H1 (cell line): ENCODE measurements around the gene C3orf20. TPM values are rescaled to one million over a fixed set of nuclear protein-coding genes. Genes with fewer than 3 reads are reported as not detected.

Experiments used
- CTCF ChIA-PET: fragments of 300-600 bp; sonication (Branson Sonifier 250); formaldehyde crosslinking; loops from one replicate; lab custom pipeline; 2021; ENCODE audit not compliant: partially characterized antibody; lab: Charles Lee
- POLR2A ChIA-PET: fragments of 300-600 bp; sonication (Branson Sonifier 250); formaldehyde crosslinking; loops from one replicate; lab custom pipeline; 2021; ENCODE audit warnings: inconsistent platforms; ENCODE audit not compliant: partially characterized antibody; lab: Charles Lee
- DNase-seq, 2 experiments: peaks; one replicate each; pipeline versions ENCODE4 v3.0.0 to v3.0.0-alpha.2; 2010 to 2022; ENCODE audit warnings: low spot score in 2 of 2, low read depth in 1 of 2, mixed read lengths in 1 of 2
- FAIRE-seq: peaks from 2 replicates; lab custom pipeline; 2011; peaks lifted over from hg19 to GRCh38; lab: Jason Lieb, UNC
- H2AFZ ChIP-seq: 2 replicates; pipeline ENCODE4 v1.8.1; 2012; ENCODE audit warnings: low read length, inconsistent platforms
- H2AK5ac ChIP-seq: 2 replicates; pipeline ENCODE4 v1.6.1; 2013; ENCODE audit warnings: low read depth, low read length
- H2BK120ac ChIP-seq: replicated peaks from 2 replicates; pipeline ENCODE3; 2013; ENCODE audit warnings: low read depth, low read length, inconsistent platforms
- H2BK12ac ChIP-seq: 2 replicates; pipeline ENCODE4 v1.6.1; 2013; ENCODE audit warnings: low read depth, low read length
- H2BK15ac ChIP-seq: 2 replicates; pipeline ENCODE4 v1.6.1; 2013; ENCODE audit warnings: low read length
- H2BK20ac ChIP-seq: 2 replicates; pipeline ENCODE4 v1.6.1; 2013; ENCODE audit warnings: low read length
- H2BK5ac ChIP-seq: 2 replicates; pipeline ENCODE4 v1.6.1; 2013; ENCODE audit warnings: low read depth, low read length
- H3K14ac ChIP-seq: 2 replicates; pipeline ENCODE4 v1.6.1; 2013; ENCODE audit warnings: inconsistent platforms; ENCODE audit not compliant: insufficient read length
- H3K18ac ChIP-seq: 2 replicates; pipeline ENCODE4 v1.6.1; 2013; ENCODE audit warnings: low read length; ENCODE audit errors: extremely low read depth
- H3K23ac ChIP-seq: 2 replicates; pipeline ENCODE4 v1.6.1; 2013; ENCODE audit warnings: inconsistent platforms; ENCODE audit not compliant: insufficient read length
- H3K23me2 ChIP-seq: 2 replicates; pipeline ENCODE4 v1.6.1; 2013; ENCODE audit warnings: low read depth, low read length
- H3K27ac ChIP-seq: 2 replicates; pipeline ENCODE4 v1.6.1; 2011; ENCODE audit warnings: low read depth, low read length, inconsistent platforms
- H3K27me3 ChIP-seq, 4 experiments: replicated peaks in 1 of 4; 1 replicate in 1 of 4; 2 replicates in 3 of 4; pipeline versions ENCODE4 v1.6.1 to v1.8.1; 2011 to 2013; ENCODE audit warnings: low read length in 3 of 4, mild to moderate bottlenecking in 3 of 4, inconsistent platforms in 2 of 4, mixed read lengths in 2 of 4, moderate library complexity in 1 of 4; ENCODE audit not compliant: control insufficient read depth in 3 of 4, insufficient read depth in 3 of 4; ENCODE audit errors: extremely low read depth in 1 of 4
- H3K36me3 ChIP-seq, 4 experiments: 2 replicates each; pipeline versions ENCODE4 v1.6.1 to v1.8.1; 2011 to 2013; ENCODE audit warnings: mild to moderate bottlenecking in 4 of 4, low read length in 3 of 4, moderate library complexity in 2 of 4, control low read depth in 1 of 4, inconsistent platforms in 1 of 4; ENCODE audit not compliant: insufficient read depth in 4 of 4, control insufficient read depth in 2 of 4
- H3K4ac ChIP-seq: replicated peaks from 2 replicates; pipeline ENCODE3; 2013; ENCODE audit warnings: low read length, low read depth, mixed read lengths, inconsistent platforms; ENCODE audit not compliant: insufficient read length
- H3K4me1 ChIP-seq, 4 experiments: replicated peaks in 1 of 4; 1 replicate in 1 of 4; 2 replicates in 3 of 4; pipeline versions ENCODE4 v1.6.1 to v1.8.1; 2011 to 2013; ENCODE audit warnings: low read length in 3 of 4, inconsistent platforms in 2 of 4, mixed read lengths in 1 of 4; ENCODE audit not compliant: insufficient read depth in 4 of 4, control insufficient read depth in 3 of 4
- H3K4me2 ChIP-seq, 2 experiments: 2 replicates each; pipeline versions ENCODE4 v1.6.1 to v1.8.1; 2011 to 2013; ENCODE audit warnings: low read depth in 2 of 2, low read length in 2 of 2, control low read depth in 1 of 2, inconsistent platforms in 1 of 2, mild to moderate bottlenecking in 1 of 2; ENCODE audit not compliant: insufficient read depth in 1 of 2
- H3K4me3 ChIP-seq, 4 experiments: fragments of 200-600, 300-600 bp in 1 of 4; sonication (generic), shearing (Covaris generic), sonication (Bioruptor Twin) in 1 of 4; 2 replicates each; pipeline versions ENCODE4 v1.5.1 to v1.8.1; 2011 to 2016; ENCODE audit warnings: low read length in 4 of 4, low read depth in 3 of 4, control low read depth in 2 of 4, inconsistent platforms in 2 of 4, mild to moderate bottlenecking in 2 of 4, mixed read lengths in 1 of 4, moderate library complexity in 1 of 4; ENCODE audit not compliant: insufficient read depth in 2 of 4; ENCODE audit errors: extremely low read depth in 1 of 4
- H3K56ac ChIP-seq: replicated peaks from 2 replicates; pipeline ENCODE3; 2013; ENCODE audit warnings: low read depth, mild to moderate bottlenecking, mixed read lengths, low read length, inconsistent platforms; ENCODE audit not compliant: insufficient read length
- H3K79me1 ChIP-seq: 2 replicates; pipeline ENCODE4 v1.6.1; 2013; ENCODE audit warnings: low read depth, low read length, control low read depth
- H3K79me2 ChIP-seq, 2 experiments: 2 replicates each; pipeline versions ENCODE4 v1.6.1 to v1.8.1; 2012 to 2013; ENCODE audit warnings: low read length in 2 of 2, mild to moderate bottlenecking in 2 of 2, inconsistent platforms in 1 of 2; ENCODE audit not compliant: insufficient read depth in 2 of 2, control insufficient read depth in 1 of 2
- H3K9ac ChIP-seq, 4 experiments: replicated peaks in 1 of 4; 1 replicate in 1 of 4; 2 replicates in 3 of 4; pipeline versions ENCODE4 v1.6.1 to v1.8.1; 2011 to 2013; ENCODE audit warnings: low read depth in 3 of 4, low read length in 3 of 4, control low read depth in 2 of 4, mild to moderate bottlenecking in 2 of 4, moderate library complexity in 2 of 4, inconsistent platforms in 1 of 4; ENCODE audit errors: extremely low read depth in 1 of 4
- H3K9me3 ChIP-seq, 2 experiments: 2 replicates each; pipeline versions ENCODE4 v1.6.1 to v1.8.1; 2012 to 2013; ENCODE audit warnings: mild to moderate bottlenecking in 2 of 2, moderate library complexity in 2 of 2, control low read depth in 1 of 2, inconsistent platforms in 1 of 2, low read depth in 1 of 2, low read length in 1 of 2, mixed read lengths in 1 of 2; ENCODE audit not compliant: insufficient read depth in 2 of 2
- H4K20me1 ChIP-seq, 2 experiments: replicated peaks in 1 of 2; 2 replicates each; pipeline versions ENCODE3 to v1.8.1; 2011 to 2013; ENCODE audit warnings: inconsistent platforms in 2 of 2, low read length in 2 of 2, mild to moderate bottlenecking in 1 of 2; ENCODE audit not compliant: insufficient read depth in 2 of 2, control insufficient read depth in 1 of 2
- H4K5ac ChIP-seq: 2 replicates; pipeline ENCODE4 v1.6.1; 2013; ENCODE audit warnings: low read length, low read depth, mixed read lengths, inconsistent platforms; ENCODE audit not compliant: insufficient read length
- H4K8ac ChIP-seq: 2 replicates; pipeline ENCODE4 v1.8.0; 2013; ENCODE audit warnings: mild to moderate bottlenecking, moderate library complexity, low read length, inconsistent platforms; ENCODE audit not compliant: insufficient read depth; ENCODE audit errors: extremely low read depth
- H4K91ac ChIP-seq: replicated peaks from 2 replicates; pipeline ENCODE3; 2013; ENCODE audit warnings: low read length, mixed read lengths, inconsistent platforms; ENCODE audit not compliant: insufficient read length
- CTBP2 ChIP-seq: IDR thresholded peaks from 2 replicates; pipeline ENCODE4 v1.7.0; 2011; ENCODE audit warnings: borderline replicate concordance, mild to moderate bottlenecking, moderate library complexity, mixed read lengths, low read length; ENCODE audit not compliant: insufficient read depth, insufficient read length
- FOSL1 ChIP-seq: IDR thresholded peaks from 2 replicates; pipeline ENCODE4 v1.6.1; 2011; ENCODE audit warnings: mild to moderate bottlenecking, low read depth, low read length, moderate library complexity; ENCODE audit not compliant: insufficient read depth
- HDAC2 ChIP-seq, 2 experiments: fragments of 300-600 bp in 1 of 2; sonication (generic) in 1 of 2; IDR thresholded peaks; 2 replicates each; pipeline ENCODE4 v1.6.1; 2011 to 2012; ENCODE audit warnings: low read depth in 2 of 2, low read length in 2 of 2, mild to moderate bottlenecking in 2 of 2, moderate library complexity in 2 of 2, borderline replicate concordance in 1 of 2, inconsistent platforms in 1 of 2
- KDM1A ChIP-seq: fragments of 200-600, 300-600 bp; sonication (generic); IDR thresholded peaks from 2 replicates; pipeline ENCODE4 v1.7.1; 2016; ENCODE audit warnings: mild to moderate bottlenecking, low read length, borderline replicate concordance
- POLR2A ChIP-seq, 2 experiments: IDR thresholded peaks; 1 replicate in 1 of 2; 2 replicates in 1 of 2; pipeline ENCODE4 v1.6.1; 2011; ENCODE audit warnings: low read depth in 2 of 2, low read length in 2 of 2, mild to moderate bottlenecking in 2 of 2; ENCODE audit errors: control extremely low read depth in 1 of 2
- SP2 ChIP-seq: IDR thresholded peaks from 2 replicates; pipeline ENCODE4 v1.6.1; 2012; ENCODE audit warnings: mild to moderate bottlenecking, low read length, inconsistent platforms
- SP4 ChIP-seq: IDR thresholded peaks from 2 replicates; pipeline ENCODE4 v1.6.1; 2012; ENCODE audit warnings: low read length, inconsistent platforms
- TAF1 ChIP-seq: IDR thresholded peaks from 2 replicates; pipeline ENCODE4 v1.6.1; 2011; ENCODE audit warnings: mild to moderate bottlenecking, low read depth, low read length
- WGBS, 2 experiments: shearing (Covaris generic) in 1 of 2; methylation state at CpG; one replicate each; pipeline versions ENCODE4 v1.1.6 to v1.1.7; 2013 to 2015; ENCODE audit warnings: low lambda C conversion rate in 2 of 2, mixed read lengths in 2 of 2, inconsistent platforms in 1 of 2, low coverage in 1 of 2, missing lambda C conversion rate in 1 of 2; ENCODE audit not compliant: insufficient replicate concordance in 2 of 2, insufficient coverage in 1 of 2, insufficient read length in 1 of 2; ENCODE audit errors: extremely low coverage in 1 of 2, missing lambda C conversion rate in 1 of 2; 5-methylcytosine and 5-hydroxymethylcytosine counted together
- long read RNA-seq, 2 experiments: library from RNA in 1 of 2; library from capped mRNA in 1 of 2; stranded (forward); transcript quantifications; one replicate each; pipeline ENCODE4 v2.0.0, GENCODE V29; 2021; ENCODE audit warnings: inconsistent platforms in 1 of 2
- polyA minus RNA-seq, 3 experiments: library from RNA; depleted of rRNA, polyadenylated mRNA; stranded (reverse); fragments of >200 nt; gene quantifications; 1 replicate in 2 of 3; 2 replicates in 1 of 3; pipeline ENCODE4 v1.2.3, GENCODE V29; 2011
- polyA plus RNA-seq, 7 experiments: library from polyadenylated mRNA; depleted of rRNA in 3 of 7; stranded (reverse) in 5 of 7; unstranded in 2 of 7; fragments of >200 nt in 5 of 7; fragments of 200-250 nt in 2 of 7; gene quantifications; 1 replicate in 5 of 7; 2 replicates in 1 of 7; 4 replicates in 1 of 7; pipeline versions ENCODE4 v1.2.1 to v1.2.3, GENCODE V29; 2011 to 2013; ENCODE audit warnings: missing spikeins in 2 of 7, mixed read lengths in 2 of 7
- total RNA-seq: library from RNA; stranded (reverse); fragmentation: NEBNext Ultra II Directional; extraction: Animal tissue kit (Norgen Biotek cat#: 25700); gene quantifications from 2 replicates; pipeline ENCODE4 v1.2.1, GENCODE V29; 2021
- TF ChIP-seq, protein P1 (sequence below): IDR thresholded peaks from 2 replicates; pipeline ENCODE4 v1.6.1; 2012; ENCODE audit warnings: inconsistent platforms

Gene C3orf20
- total RNA-seq (not detected in 2 replicates), polyA plus RNA-seq (2011; rRNA removed) (not detected in 2 replicates), polyA minus RNA-seq (2011; rRNA and poly(A)+ RNA removed) (0.03 TPM in 1 of 2 replicates, not detected in the other)
- not detected for polyA plus RNA-seq (2011; cell fraction: cytosol; rRNA removed)
- not detected for polyA plus RNA-seq (2011; cell fraction: nucleus; rRNA removed)
- polyA plus RNA-seq (2012, experiment 1 of 2) = not detected in 4 replicates
- polyA plus RNA-seq (2012, experiment 2 of 2) = not detected
- polyA plus RNA-seq (2013, experiment 1 of 2) = 0.02 TPM
- polyA plus RNA-seq (2013, experiment 2 of 2) = not detected
- not detected for polyA minus RNA-seq (2011; cell fraction: cytosol; rRNA and poly(A)+ RNA removed)
- polyA minus RNA-seq (2011; cell fraction: nucleus; rRNA and poly(A)+ RNA removed) = not detected
- long read RNA-seq, experiment 1 = 0 reads
- long read RNA-seq, experiment 2 = 0 reads

GRCh38 chr3:14674841-14675240 is at the start of gene C3orf20:
C3orf20 (plus strand) TSS chr3:14675141; CDS start chr3:14682714, 7,573 bp downstream.
- H2BK5ac ChIP-seq = no peak within 1 kb of the TSS
- no peak within 1 kb of the TSS for H2BK12ac ChIP-seq
- no peaks in the 10 kb centered on the region for H3K79me1 ChIP-seq
- H3K18ac ChIP-seq = no peak within 1 kb of the TSS
- no peaks in the 10 kb centered on the region for H3K27me3 ChIP-seq
- H3K56ac ChIP-seq = no peak within 1 kb of the TSS
- no peak within 1 kb of the TSS for H2BK20ac ChIP-seq
- DNase-seq (no peak), FAIRE-seq (no peak)
- H2AK5ac ChIP-seq = no peak within 1 kb of the TSS
- H4K8ac ChIP-seq = no peak within 1 kb of the TSS
- ChIA-PET CTCF (interaction anchor here (0.8 to 9.2 kb wide), 12 partner anchors 7 to 249 kb away, joined by 3 to 129 read pairs (median 6); no protein-coding TSS in a partner anchor), POLR2A (interaction anchor here (1.9 kb wide), 1 partner anchor 22 kb away, joined by 7 read pairs; no protein-coding TSS in a partner anchor)
- no peak within 1 kb of the TSS for H4K5ac ChIP-seq
- H3K27ac ChIP-seq = no peak within 1 kb of the TSS
- H4K20me1 ChIP-seq = no peaks in the 10 kb centered on the region
- no peak within 1 kb of the TSS for H2BK15ac ChIP-seq
- H3K23ac ChIP-seq = no peak within 1 kb of the TSS
- WGBS, 2 experiments = 84% methylated on average over 7 of the region's 7 CpGs; no CpG with 5 or more reads in 1 of the 2 experiments
- H3K4me1 ChIP-seq = no peaks in the 10 kb centered on the region
- H3K4ac ChIP-seq = no peak within 1 kb of the TSS
- H3K23me2 ChIP-seq = no peaks in the 10 kb centered on the region
- H3K4me2 ChIP-seq = no peak within 1 kb of the TSS
- peaks cover 9 to 28% (median 23%) of the 10 kb centered on the region in 4 experiments for H3K36me3 ChIP-seq
- no peak within 1 kb of the TSS for H2AFZ ChIP-seq
- no peak within 1 kb of the TSS for H3K4me3 ChIP-seq
- no peak for TF ChIP-seq KDM1A
- TF ChIP-seq CTBP2 = no peak
- no peak for TF ChIP-seq HDAC2 (IDR thresholded peaks at IDR 0.05; ENCODE audit: borderline replicate concordance in 1 of 2, low read depth in 2 of 2, low read length in 2 of 2)
- TF ChIP-seq, protein P1, sequence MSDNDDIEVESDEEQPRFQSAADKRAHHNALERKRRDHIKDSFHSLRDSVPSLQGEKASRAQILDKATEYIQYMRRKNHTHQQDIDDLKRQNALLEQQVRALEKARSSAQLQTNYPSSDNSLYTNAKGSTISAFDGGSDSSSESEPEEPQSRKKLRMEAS = no peak
- TF ChIP-seq FOSL1 = no peak
- TF ChIP-seq TAF1 = no peak
- TF ChIP-seq SP2 = no peak
- no peak for TF ChIP-seq SP4
- no peak for TF ChIP-seq POLR2A (IDR thresholded peaks at IDR 0.05; ENCODE audit: control extremely low read depth in 1 of 2, low read depth in 2 of 2, low read length in 2 of 2)
- H4K91ac ChIP-seq = no peak within 1 kb of the TSS
- H2BK120ac ChIP-seq = no peak within 1 kb of the TSS
- 0 out of 4 replicates have a peak, but pooled peaks cover 0 to under 1% of the 10 kb centered on the region in 2 experiments for H3K9me3 ChIP-seq
- no peak within 1 kb of the TSS for H3K14ac ChIP-seq
- no peak within 1 kb of the TSS for H3K9ac ChIP-seq
- H3K79me2 ChIP-seq = no peaks in the 10 kb centered on the region
